Keratinocyte (primary cell): ENCODE data around the gene IFI35. TPM values are rescaled to one million over a fixed set of nuclear protein-coding genes. Genes with fewer than 3 reads are reported as not detected.

Experiments used
- DNase-seq: peaks from one replicate; pipeline ENCODE4 v3.0.0-alpha.2; 2011; ENCODE audit warnings: low read depth, missing footprints, low spot score
- FAIRE-seq: peaks from 2 replicates; lab custom pipeline; 2011; peaks lifted over from hg19 to GRCh38; lab: Jason Lieb, UNC
- H2AFZ ChIP-seq: 2 replicates; pipeline ENCODE4 v1.6.0; 2012; ENCODE audit warnings: low read length, control low read depth, inconsistent platforms; ENCODE audit not compliant: control insufficient read depth
- H3K27ac ChIP-seq: 2 replicates; pipeline ENCODE4 v1.5.1; 2011; ENCODE audit warnings: low read length; ENCODE audit not compliant: control insufficient read depth, insufficient read depth
- H3K27me3 ChIP-seq: 3 replicates; pipeline ENCODE4 v1.6.0; 2011; ENCODE audit warnings: low read length; ENCODE audit not compliant: control insufficient read depth, insufficient read depth; ENCODE audit errors: extremely low read depth
- H3K36me3 ChIP-seq, 2 experiments: 2 replicates in 1 of 2; 3 replicates in 1 of 2; pipeline ENCODE4 v1.5.1; 2011; ENCODE audit warnings: low read length in 2 of 2, mild to moderate bottlenecking in 1 of 2; ENCODE audit not compliant: control insufficient read depth in 2 of 2, insufficient read depth in 2 of 2; ENCODE audit errors: extremely low read depth in 1 of 2
- H3K4me1 ChIP-seq: 3 replicates; pipeline ENCODE4 v1.5.1; 2011; ENCODE audit warnings: low read length; ENCODE audit not compliant: control insufficient read depth, insufficient read depth; ENCODE audit errors: extremely low read depth
- H3K4me2 ChIP-seq: 3 replicates; pipeline ENCODE4 v1.6.0; 2011; ENCODE audit warnings: low read depth, low read length; ENCODE audit not compliant: control insufficient read depth, insufficient read depth; ENCODE audit errors: extremely low read depth
- H3K4me3 ChIP-seq, 3 experiments: fragments of 200-600 bp in 1 of 3; sonication (generic) in 1 of 3; 2 replicates in 2 of 3; 3 replicates in 1 of 3; pipeline ENCODE4 v1.5.1; 2011 to 2016; ENCODE audit warnings: low read length in 3 of 3, mild to moderate bottlenecking in 3 of 3, control low read depth in 2 of 3, inconsistent platforms in 1 of 3, low read depth in 1 of 3, mixed read lengths in 1 of 3, mixed run types in 1 of 3, moderate library complexity in 1 of 3; ENCODE audit not compliant: control insufficient read depth in 2 of 3, insufficient read depth in 2 of 3; ENCODE audit errors: extremely low read depth in 1 of 3
- H3K79me2 ChIP-seq: 2 replicates; pipeline ENCODE4 v1.6.0; 2012; ENCODE audit warnings: low read length; ENCODE audit not compliant: control insufficient read depth, insufficient read depth
- H3K9ac ChIP-seq: 3 replicates; pipeline ENCODE4 v1.6.0; 2011; ENCODE audit warnings: low read length; ENCODE audit not compliant: control insufficient read depth, insufficient read depth; ENCODE audit errors: extremely low read depth
- H3K9me1 ChIP-seq: 3 replicates; pipeline ENCODE4 v1.6.0; 2011; ENCODE audit warnings: low read length; ENCODE audit not compliant: control insufficient read depth, insufficient read depth; ENCODE audit errors: extremely low read depth
- H3K9me3 ChIP-seq: 2 replicates; pipeline ENCODE4 v1.5.1; 2012; ENCODE audit warnings: low read depth, low read length; ENCODE audit not compliant: control insufficient read depth
- H4K20me1 ChIP-seq: 3 replicates; pipeline ENCODE4 v1.6.0; 2011; ENCODE audit warnings: low read length; ENCODE audit not compliant: control insufficient read depth, insufficient read depth; ENCODE audit errors: extremely low read depth
- EZH2 ChIP-seq: IDR thresholded peaks from one replicate; pipeline ENCODE4 v1.6.1; 2012; ENCODE audit warnings: inconsistent platforms, mild to moderate bottlenecking, low read length, moderate library complexity
- dilution Hi-C: fragments of 300-500 bp; cut with MboI; formaldehyde crosslinking; loops from one replicate; pipeline ENCODE4 v1.7.0; 2020; ENCODE audit warnings: low sequenced_read_pairs; ENCODE audit not compliant: extremely low pct_ligation_motif_present
- polyA plus RNA-seq, 5 experiments: library from polyadenylated mRNA; depleted of rRNA in 3 of 5; stranded (reverse) in 3 of 5; stranded (forward) in 1 of 5; unstranded in 1 of 5; fragments of >200 nt; gene quantifications; 1 replicate in 1 of 5; 2 replicates in 3 of 5; 3 replicates in 1 of 5; pipeline versions ENCODE4 v1.2.1 to v1.2.3, GENCODE V29; 2011 to 2012; ENCODE audit warnings: missing spikeins in 2 of 5, low read depth in 1 of 5, low replicate concordance in 1 of 5
- TF ChIP-seq, protein P1 (sequence below), 3 experiments: IDR thresholded peaks in 1 of 3; conservative IDR thresholded peaks in 1 of 3; optimal IDR thresholded peaks in 1 of 3; 2 replicates in 2 of 3; 3 replicates in 1 of 3; pipeline versions ENCODE3 to v1.5.1; 2011; ENCODE audit warnings: low read length in 3 of 3, mild to moderate bottlenecking in 3 of 3, moderate library complexity in 2 of 3, control low read depth in 1 of 3, inconsistent platforms in 1 of 3; ENCODE audit not compliant: insufficient read depth in 2 of 3; ENCODE audit errors: extremely low read depth in 1 of 3

Gene IFI35
- polyA plus RNA-seq, 1 donor (not counting 4 experiments of a cell fraction or from before 2014, with no cell fraction given) = 27.6 TPM

DNA sequence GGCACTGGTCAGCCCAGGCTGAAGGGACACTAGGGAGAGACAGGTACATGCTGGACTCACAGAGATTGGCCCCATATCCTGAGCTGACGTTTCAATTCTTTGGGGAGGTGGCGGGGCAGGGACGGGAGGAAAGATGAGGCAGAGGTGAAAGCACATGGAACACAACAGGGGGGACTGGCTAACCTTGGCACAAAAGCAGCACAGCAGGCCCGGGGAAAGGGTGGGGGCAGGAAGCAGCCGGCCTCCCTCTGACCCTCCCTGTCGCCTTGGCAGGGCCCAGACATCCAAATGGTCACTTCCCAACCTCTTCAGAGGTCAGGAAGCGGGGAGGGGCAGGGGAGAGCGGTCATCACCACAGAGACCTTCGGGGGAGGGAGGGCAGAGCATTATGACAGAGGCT lies 9.0 kb downstream of the IFI35 start:
- dilution Hi-C loops = no loop called here
- Histone ChIP-seq H3K9me3 (no peaks in the 10 kb centered on the region), H3K27ac (no peak overlapping the region), H2AFZ (no peak overlapping the region), H3K36me3 (peaks cover 19 to 33% of the 10 kb centered on the region in 2 experiments), H3K9ac (no peak overlapping the region), H3K9me1 (no peaks in the 10 kb centered on the region), H3K4me1 (peaks cover 7% of the 10 kb centered on the region), H3K4me2 (no peak overlapping the region), H4K20me1 (no peaks in the 10 kb centered on the region), H3K79me2 (peaks cover 11% of the 10 kb centered on the region), H3K27me3 (no peaks in the 10 kb centered on the region), H3K4me3 (no peak overlapping the region)
- TF ChIP-seq, protein P1, sequence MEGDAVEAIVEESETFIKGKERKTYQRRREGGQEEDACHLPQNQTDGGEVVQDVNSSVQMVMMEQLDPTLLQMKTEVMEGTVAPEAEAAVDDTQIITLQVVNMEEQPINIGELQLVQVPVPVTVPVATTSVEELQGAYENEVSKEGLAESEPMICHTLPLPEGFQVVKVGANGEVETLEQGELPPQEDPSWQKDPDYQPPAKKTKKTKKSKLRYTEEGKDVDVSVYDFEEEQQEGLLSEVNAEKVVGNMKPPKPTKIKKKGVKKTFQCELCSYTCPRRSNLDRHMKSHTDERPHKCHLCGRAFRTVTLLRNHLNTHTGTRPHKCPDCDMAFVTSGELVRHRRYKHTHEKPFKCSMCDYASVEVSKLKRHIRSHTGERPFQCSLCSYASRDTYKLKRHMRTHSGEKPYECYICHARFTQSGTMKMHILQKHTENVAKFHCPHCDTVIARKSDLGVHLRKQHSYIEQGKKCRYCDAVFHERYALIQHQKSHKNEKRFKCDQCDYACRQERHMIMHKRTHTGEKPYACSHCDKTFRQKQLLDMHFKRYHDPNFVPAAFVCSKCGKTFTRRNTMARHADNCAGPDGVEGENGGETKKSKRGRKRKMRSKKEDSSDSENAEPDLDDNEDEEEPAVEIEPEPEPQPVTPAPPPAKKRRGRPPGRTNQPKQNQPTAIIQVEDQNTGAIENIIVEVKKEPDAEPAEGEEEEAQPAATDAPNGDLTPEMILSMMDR (optimal IDR thresholded peaks at IDR 0.05 in 1 of 3, IDR thresholded peaks at IDR 0.05 in 1 of 3, conservative IDR thresholded peaks at IDR 0.05 in 1 of 3; ENCODE audit: extremely low read depth in 1 of 3, insufficient read depth in 2 of 3, low read length in 3 of 3) = no peak
- TF ChIP-seq EZH2 = no peak
- DNase-seq (no peak), FAIRE-seq (no peak)

DNA sequence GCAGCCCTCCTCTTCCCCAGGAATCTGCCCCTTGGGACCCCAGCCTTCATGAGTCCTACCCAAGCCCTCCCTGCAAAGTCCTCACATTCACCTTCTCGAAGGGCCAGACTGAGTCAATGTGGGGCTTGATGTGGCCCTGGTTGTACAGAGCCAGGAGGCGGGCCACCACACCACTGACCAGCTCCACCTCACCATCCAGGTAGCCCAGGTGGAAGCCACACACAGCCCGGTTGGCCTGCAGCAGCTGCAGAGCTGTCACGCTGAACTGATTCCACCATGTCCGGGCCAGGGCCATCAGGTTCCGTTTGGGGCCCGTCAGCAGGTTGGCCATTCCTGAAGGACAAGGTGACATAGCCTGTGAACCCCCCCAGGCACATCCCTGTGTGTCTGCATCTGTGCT lies 9.6 kb downstream of the IFI35 start:
- Histone ChIP-seq H4K20me1 (no peaks in the 10 kb centered on the region), H3K79me2 (peaks cover 15% of the 10 kb centered on the region), H3K4me3 (no peak overlapping the region), H3K4me2 (no peak overlapping the region), H3K9ac (no peak overlapping the region), H3K27ac (no peak overlapping the region), H3K9me1 (no peaks in the 10 kb centered on the region), H3K27me3 (no peaks in the 10 kb centered on the region), H3K4me1 (peaks cover 11% of the 10 kb centered on the region), H3K36me3 (peaks cover 19 to 33% of the 10 kb centered on the region in 2 experiments), H2AFZ (no peak overlapping the region), H3K9me3 (no peaks in the 10 kb centered on the region)
- DNase-seq = no peak
- TF ChIP-seq, protein P1 (optimal IDR thresholded peaks at IDR 0.05 in 1 of 3, IDR thresholded peaks at IDR 0.05 in 1 of 3, conservative IDR thresholded peaks at IDR 0.05 in 1 of 3; ENCODE audit: extremely low read depth in 1 of 3, insufficient read depth in 2 of 3, low read length in 3 of 3) = no peak
- TF ChIP-seq EZH2 = no peak
- FAIRE-seq = no peak
- dilution Hi-C loops = no loop called here
